ENCODE results near the gene NRBP1. TPM values are rescaled to one million over a fixed set of nuclear protein-coding genes. Genes with fewer than 3 reads are reported as not detected.

NRBP1 gene
- total RNA-seq, 3 donors from 2014 or later = 99.0 to 103 (median 99.4) TPM

Other genes with a start within 250 kb of the NRBP1 start
- gene ATRAID, start 216.6 kb upstream of the NRBP1 start, total RNA-seq = 10 to 100 TPM; 84.1 to 91.7 (median 85.1) TPM
- gene SLC5A6, start 216.4 kb upstream of the NRBP1 start, total RNA-seq = 100 to 1,000 TPM; 128 to 143 (median 141) TPM
- 100 to 1,000 TPM; 162 to 201 (median 185) TPM for gene CAD, start 211.3 kb upstream of the NRBP1 start, total RNA-seq
- under 1 TPM; 0.15 to 0.43 (median 0.18) TPM for gene SLC30A3, start 165.6 kb upstream of the NRBP1 start, total RNA-seq
- not detected for gene DNAJC5G, start 153.2 kb upstream of the NRBP1 start, total RNA-seq
- gene TRIM54, start 146.2 kb upstream of the NRBP1 start, total RNA-seq = under 1 TPM; 0.21 to 0.40 (median 0.22) TPM
- gene UCN, start 120.2 kb upstream of the NRBP1 start, total RNA-seq = 1 to 10 TPM in 1 of 3 donors, under 1 TPM in 2; 0.71 to 1.1 (median 0.78) TPM
- gene MPV17, start 105.5 kb upstream of the NRBP1 start, total RNA-seq = 10 to 100 TPM; 84.6 to 89.4 (median 87.5) TPM
- 100 to 1,000 TPM; 102 to 110 (median 107) TPM for gene GTF3C2, start 71.9 kb upstream of the NRBP1 start, total RNA-seq
- gene EIF2B4, start 58.3 kb upstream of the NRBP1 start, total RNA-seq = 10 to 100 TPM; 63.4 to 69.8 (median 65.0) TPM
- 100 to 1,000 TPM; 117 to 125 (median 123) TPM for gene SNX17, start 58.0 kb upstream of the NRBP1 start, total RNA-seq
- gene ZNF513, start 47.9 kb upstream of the NRBP1 start, total RNA-seq = 10 to 100 TPM in 2 of 3 donors, 1 to 10 TPM in 1; 8.4 to 11.0 (median 10.4) TPM
- 100 to 1,000 TPM; 177 to 208 (median 186) TPM for gene PPM1G, start 19.0 kb upstream of the NRBP1 start, total RNA-seq
- 1 to 10 TPM; 4.8 to 5.4 (median 5.2) TPM for gene KRTCAP3, start 13.8 kb downstream of the NRBP1 start, total RNA-seq
- 1 to 10 TPM; 5.2 to 7.5 (median 6.7) TPM for gene IFT172, start 61.1 kb downstream of the NRBP1 start, total RNA-seq
- gene FNDC4, start 66.6 kb downstream of the NRBP1 start, total RNA-seq = under 1 TPM in 1 of 3 donors, not detected in 2; 0.11 TPM
- not detected for gene GCKR, start 68.2 kb downstream of the NRBP1 start, total RNA-seq
- gene ZNF512, start 154.4 kb downstream of the NRBP1 start, total RNA-seq = 10 to 100 TPM; 13.6 to 16.6 (median 16.4) TPM
- under 1 TPM; 0.11 to 0.27 (median 0.25) TPM for gene CCDC121, start 200.4 kb downstream of the NRBP1 start, total RNA-seq
- 10 to 100 TPM; 66.5 to 76.6 (median 69.4) TPM for gene GPN1, start 200.4 kb downstream of the NRBP1 start, total RNA-seq
- gene SUPT7L, start 235.0 kb downstream of the NRBP1 start, total RNA-seq = 10 to 100 TPM; 23.6 to 31.4 (median 28.1) TPM
- 10 to 100 TPM; 32.7 to 37.5 (median 32.7) TPM for gene SLC4A1AP, start 235.3 kb downstream of the NRBP1 start, total RNA-seq